Breast epithelium (tissue), 3 donors: ENCODE measurements around the gene SMARCC2.

Experiments used
- POLR2A ChIP-seq: fragments of 450-650 bp; IDR thresholded peaks from one replicate; pipeline ENCODE4 v1.6.1; 2016; ENCODE audit warnings: antibody characterized with exemption, mild to moderate bottlenecking, moderate library complexity
- POLR2AphosphoS5 ChIP-seq, 3 donors: sonication (generic); formaldehyde crosslinking; IDR thresholded peaks; one replicate each; pipeline ENCODE4 v1.6.1; 2017; ENCODE audit warnings: antibody characterized with exemption in 3 of 3
- TF ChIP-seq, protein P1 (sequence below), 3 donors: fragments of 450-650 bp; IDR thresholded peaks; one replicate each; pipeline ENCODE4 v1.5.1; 2016 to 2017; ENCODE audit warnings: antibody characterized with exemption in 3 of 3, mild to moderate bottlenecking in 3 of 3, moderate library complexity in 3 of 3

GRCh38 chr12:56223571-56224101 is 34.4 kb upstream of the SMARCC2 start:
- TF ChIP-seq, protein P1, sequence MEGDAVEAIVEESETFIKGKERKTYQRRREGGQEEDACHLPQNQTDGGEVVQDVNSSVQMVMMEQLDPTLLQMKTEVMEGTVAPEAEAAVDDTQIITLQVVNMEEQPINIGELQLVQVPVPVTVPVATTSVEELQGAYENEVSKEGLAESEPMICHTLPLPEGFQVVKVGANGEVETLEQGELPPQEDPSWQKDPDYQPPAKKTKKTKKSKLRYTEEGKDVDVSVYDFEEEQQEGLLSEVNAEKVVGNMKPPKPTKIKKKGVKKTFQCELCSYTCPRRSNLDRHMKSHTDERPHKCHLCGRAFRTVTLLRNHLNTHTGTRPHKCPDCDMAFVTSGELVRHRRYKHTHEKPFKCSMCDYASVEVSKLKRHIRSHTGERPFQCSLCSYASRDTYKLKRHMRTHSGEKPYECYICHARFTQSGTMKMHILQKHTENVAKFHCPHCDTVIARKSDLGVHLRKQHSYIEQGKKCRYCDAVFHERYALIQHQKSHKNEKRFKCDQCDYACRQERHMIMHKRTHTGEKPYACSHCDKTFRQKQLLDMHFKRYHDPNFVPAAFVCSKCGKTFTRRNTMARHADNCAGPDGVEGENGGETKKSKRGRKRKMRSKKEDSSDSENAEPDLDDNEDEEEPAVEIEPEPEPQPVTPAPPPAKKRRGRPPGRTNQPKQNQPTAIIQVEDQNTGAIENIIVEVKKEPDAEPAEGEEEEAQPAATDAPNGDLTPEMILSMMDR (IDR thresholded peaks at IDR 0.05): no peak
- TF ChIP-seq POLR2A (no peak), POLR2AphosphoS5 (IDR thresholded peaks at IDR 0.05) (no peak)
